GM18511 (cell line): ENCODE results near the gene WDR82.

Experiments
- ATAC-seq: cut with Tn5 transposase; IDR thresholded peaks from one replicate; pipeline ENCODE4 v1.9.1; 2021; ENCODE audit warnings: mild to moderate bottlenecking, moderate library complexity; ENCODE audit not compliant: unreplicated experiment

Gene WDR82

DNA sequence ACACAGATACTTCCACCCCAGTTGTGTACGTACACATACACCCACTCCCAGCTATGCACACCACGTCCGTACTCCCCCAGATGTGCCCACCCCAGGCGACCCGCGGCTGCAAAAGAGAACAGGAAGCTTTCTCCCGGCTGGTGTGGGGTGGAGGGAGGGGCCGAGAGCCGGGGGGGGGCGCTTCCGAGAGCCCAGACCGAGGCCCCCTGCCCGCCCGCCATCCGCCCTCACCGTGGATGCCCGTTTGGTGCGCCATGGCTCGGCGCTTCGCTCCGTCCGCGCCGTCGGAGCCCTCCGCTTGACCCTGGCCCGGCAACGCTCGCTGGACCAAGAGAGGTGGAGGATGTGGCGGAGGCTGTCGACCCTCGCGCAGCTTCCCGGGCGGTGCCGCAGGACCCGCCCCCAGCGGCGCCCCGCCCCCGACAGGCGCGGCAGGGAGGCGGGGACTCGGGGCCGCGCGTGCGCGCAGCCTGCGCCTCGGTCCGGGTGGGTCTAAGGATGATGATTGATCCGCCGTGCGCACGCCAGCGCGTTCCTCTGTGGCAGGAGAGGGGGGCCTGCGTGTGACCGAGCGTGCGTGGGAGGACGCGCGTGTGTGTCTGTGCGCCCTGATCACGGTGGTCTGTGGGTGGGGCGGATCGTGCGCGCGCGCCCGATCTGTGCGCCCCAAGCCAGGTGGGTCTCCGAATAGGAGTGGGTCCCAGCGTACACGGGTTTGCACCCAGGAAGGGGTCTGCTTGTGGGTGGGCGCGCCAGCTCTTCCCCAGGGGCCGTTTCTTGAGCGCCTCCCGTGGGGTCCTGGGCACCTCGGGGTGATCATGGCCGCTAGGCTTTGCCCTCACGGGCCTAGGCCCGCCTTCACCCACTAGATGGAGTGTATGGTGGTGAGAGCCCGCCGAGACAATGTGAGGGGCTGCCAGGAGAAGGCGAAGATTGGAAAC is 39.4 kb downstream of the WDR82 start, which contains the start of gene TWF2:
Gene TWF2 (minus strand): TSS at position 398 of the 941 bp plus-strand sequence. CDS start 142 bp downstream, at position 256.
- peak; percentile 81 for ATAC-seq

DNA sequence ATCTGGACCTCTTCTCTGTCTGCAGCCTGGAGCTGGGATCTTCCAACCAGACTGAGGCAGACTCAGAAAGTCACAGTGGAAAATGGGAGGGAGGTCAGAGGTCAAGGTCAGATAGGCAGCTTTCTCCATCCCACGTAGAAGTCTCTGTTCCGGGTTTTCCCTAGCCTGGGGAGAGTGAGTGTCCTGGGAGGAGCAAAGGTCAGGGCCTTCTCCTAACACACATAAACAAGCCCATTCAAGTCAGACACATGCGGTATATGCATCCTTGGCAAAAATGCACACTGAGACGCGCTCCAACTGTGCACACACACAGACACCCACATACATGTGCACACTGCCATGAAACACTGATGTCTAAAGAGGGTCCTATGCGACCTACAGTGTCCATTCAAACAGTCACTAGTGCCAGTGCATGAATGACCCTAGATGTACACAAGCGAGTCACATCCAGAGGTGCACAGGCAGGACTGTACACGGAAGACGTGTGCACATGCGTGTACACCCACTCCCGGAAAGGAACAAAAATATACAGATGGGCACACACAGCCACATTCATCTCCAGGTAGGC is 40.2 kb downstream of the WDR82 start:
- no peak for ATAC-seq

DNA sequence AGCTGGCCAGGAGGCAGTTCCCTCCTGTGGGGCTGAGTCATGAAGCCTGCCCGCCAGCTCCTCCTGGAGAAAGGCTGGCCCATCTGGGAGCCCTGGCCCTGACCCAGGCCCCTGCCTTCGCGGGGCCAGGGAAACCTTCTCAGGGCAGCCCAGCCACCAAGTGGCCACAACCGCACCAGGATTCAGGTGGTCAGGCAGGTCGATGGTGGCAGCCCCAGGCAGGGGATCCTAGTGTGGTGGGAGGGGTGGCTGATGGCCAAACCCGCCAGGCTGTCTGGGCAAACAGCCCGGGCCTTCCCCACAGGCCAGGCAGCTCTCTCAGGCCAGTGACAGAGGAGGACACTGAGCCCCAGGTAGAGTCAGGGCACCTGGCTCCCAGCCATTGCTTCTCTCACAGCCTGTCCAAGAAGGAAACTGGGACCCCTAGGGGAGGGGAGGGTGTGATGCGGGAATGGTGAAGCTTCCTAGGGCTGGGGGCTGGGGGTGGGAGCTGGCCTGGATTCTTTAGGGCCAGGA is 40.7 kb downstream of the WDR82 start:
- no peak for ATAC-seq

DNA sequence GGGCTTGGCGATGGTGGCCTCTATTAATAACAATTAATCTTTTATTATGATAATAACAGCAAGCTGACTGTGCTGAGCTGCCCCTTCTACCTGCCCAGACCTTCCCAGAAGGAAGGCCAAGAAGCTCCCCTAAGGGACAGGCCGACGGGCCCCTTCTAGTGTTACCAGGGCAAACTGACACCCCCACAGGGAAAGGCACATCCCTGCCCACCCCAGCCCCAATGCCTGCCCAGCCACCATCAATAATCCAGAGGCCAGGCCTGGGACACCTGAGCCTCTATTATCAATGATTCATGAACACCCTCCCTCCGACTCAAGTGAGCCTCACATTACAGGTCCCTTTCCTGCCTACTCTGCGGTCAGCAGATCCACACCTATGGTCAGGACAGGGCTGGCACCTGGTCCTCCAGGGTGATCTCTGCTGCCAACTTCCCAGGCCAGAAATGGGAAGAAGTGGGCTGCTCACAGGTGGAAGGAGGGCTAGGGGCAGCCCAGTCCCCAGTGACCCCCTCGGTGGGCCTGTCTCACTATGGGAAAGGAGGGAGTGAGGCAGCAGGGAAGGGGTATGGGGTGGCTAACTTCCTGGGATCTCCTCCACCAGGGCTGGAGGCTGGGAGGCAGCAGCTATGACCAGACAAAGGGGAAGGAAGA is 41.3 kb downstream of the WDR82 start:
- ATAC-seq: no peak

DNA sequence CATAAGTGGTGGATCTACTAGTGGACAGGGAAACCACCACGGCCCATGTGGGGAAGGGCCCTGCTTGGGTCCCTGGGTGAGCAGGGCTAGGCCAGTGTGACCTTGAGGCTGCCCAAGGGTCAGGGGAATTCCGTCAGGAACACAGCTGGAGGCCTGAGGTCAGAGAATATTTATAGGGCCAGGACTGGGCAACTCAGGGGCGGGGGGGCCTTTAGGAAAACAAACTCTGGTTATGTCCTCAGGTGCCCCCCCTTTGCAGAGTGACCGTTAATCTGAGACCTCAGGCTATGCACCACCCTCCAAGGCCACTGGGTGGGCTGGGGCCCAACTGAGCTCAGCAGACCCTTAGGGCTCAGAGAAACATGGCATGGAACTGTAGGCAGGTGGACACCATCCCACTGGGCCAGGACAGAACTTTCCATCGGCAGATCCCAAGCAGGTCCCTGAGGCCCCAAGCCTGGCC is 42.0 kb downstream of the WDR82 start:
- no peak for ATAC-seq

DNA sequence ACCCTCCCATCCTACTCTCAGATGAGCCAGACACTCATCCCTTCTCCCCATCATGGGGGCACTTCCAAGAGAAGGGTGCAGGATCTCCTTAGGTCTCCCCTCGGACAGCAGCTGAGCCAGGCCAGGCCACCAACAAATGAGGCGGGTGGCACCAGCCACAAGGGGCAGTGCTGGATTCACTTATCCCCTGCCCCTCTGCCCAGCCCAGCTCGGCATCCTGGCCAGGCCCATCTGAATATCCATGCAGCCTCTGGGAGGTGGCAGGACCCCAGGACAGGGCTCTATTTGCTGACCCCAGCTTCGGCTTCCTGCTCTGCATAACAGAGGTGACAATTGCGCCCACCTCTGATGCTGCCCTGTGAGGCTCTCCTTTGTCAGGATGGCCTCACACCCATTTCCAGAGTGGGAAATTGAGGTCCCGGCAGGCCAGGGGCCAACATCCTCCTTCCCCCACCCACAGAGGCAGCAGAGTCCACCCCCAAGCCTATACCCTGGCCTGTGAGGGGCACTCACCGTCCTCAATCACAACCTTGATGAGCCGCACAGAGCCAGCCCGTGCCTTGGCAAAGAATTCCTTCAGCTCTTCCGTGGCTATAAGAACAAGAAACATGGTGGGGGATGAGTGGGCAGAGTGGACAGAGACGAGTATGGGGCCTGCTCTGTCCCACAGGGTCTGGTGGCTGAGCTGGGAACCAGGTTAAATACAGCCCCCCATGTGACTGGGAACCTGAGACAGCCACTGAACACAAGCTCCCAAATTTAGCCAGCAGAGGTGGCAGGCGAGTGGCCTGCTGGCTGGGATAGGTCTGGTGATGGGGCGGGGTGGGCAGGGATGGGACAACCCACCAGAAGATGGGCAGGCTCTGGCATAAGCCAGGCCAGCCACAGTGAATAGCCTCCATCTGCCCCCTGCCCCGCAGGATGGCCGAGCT is 43.7 kb downstream of the WDR82 start:
- ATAC-seq: no peak

DNA sequence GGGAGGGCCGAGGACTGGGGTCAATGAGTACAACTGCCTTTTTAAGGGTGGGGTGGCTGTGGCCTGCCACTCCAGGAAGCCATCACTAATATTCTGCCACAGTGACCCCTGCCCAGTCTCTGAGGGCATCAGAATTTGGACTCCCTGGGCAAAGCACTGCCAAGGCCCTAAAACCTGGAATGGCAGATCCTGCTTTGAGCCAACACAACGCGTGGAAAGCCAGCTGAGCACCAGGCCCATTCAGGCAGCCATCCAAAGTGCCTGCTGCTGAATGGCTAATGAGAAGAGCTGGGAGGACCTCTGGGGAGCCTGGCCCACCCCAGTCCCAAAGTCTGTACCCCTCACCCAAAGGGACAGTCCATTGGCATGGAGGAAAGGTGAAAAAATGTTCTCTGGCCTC is 44.5 kb downstream of the WDR82 start:
- no peak for ATAC-seq

DNA sequence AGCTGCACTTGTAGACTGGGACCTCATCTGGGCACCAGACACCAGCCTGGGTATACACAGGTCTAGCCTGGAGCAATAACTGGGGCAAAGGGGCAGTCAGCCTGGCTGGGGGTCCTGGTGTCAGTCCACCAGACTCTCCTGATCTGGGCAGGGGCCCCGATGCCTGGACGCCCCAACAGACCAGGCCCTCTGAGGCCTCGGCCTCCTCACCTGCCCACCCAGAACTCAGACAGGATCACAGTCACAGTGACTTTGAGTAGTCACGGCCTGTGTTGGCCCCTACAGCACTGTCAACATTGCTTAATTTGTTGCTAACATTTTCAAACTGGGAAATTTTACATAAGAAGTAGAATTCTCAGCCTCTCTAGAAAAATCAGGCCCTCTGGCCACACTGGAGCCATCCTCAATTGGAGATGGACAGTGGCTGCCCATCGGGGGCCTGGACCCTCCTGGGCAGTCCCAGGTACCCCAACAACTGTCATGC is 45.3 kb downstream of the WDR82 start:
- ATAC-seq: no peak

DNA sequence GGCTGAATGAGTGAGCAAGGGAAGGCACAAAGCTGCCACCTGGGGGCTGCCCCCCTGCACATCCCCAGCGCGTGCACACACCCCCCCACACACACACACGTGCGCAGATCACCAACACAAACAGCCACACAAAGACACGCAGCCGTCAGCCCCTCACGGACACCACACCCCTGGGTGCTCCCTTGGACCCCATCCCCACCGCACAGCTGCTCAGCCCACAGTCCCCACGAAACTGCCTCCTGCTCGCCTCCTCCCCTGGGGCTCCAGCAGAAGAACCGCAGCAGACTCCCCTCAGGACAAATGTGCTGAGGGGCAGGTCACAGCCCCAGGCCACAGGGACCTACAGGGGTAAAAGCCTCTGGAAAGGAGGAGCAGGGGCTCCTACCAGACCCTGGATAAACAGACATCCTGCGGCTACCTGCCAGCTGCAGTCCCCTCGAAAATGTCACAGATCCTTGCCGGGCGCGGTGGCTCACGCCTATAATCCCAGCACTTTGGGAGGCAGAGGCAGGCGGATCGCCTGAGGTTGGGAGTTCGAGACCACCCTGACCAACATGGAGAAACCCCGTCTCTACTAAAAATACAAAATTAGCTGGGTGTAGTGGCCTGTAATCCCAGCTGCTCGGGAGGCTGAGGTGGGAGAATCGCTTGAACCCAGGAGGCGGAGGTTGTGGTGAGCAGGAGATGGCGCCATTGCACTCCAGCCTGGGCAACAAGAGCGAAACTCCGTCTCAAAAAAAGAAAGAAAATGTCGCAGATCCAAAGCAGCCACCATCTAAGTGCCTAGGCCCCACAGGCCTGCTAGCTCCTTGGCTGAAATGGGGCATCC is 46.0 kb downstream of the WDR82 start:
- no peak for ATAC-seq

DNA sequence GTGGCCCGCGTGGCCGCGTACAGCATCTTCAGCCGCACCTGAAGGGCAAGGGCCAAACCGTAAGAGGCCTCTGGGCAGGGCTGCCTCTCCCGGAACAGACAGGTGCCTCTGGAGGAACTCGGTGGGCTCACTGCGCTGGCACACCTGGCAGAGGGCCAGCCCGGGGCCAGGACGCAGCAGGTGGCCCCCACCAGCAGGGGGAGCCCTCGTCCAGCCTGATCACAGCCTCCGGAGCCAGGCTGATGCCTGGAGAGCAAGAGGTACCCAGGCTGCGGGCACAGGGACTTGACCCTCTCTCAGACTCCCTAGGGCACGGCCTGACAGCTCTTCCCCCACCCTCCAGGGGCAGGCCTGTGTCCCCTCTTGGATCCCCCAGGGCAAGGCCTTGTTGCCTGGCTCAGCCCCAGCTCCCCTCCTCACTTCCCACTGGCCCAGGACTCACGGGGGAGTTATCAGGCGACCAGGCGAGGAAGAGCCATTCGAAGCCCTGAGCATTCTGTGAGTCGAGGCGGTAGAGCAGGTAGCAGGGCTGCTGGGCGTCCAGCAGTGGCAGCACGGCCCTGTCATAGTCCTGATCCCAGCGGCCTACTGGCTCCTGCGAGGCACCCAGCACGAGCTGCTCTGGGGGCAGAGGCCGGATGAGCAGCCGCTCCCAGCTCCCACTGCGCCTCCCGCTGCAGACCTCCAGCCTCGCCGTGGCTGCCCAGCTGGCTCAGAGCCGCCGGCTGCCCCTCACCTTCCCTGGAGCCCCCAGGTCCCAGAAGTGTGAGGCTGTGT is 46.8 kb downstream of the WDR82 start:
- ATAC-seq: no peak

DNA sequence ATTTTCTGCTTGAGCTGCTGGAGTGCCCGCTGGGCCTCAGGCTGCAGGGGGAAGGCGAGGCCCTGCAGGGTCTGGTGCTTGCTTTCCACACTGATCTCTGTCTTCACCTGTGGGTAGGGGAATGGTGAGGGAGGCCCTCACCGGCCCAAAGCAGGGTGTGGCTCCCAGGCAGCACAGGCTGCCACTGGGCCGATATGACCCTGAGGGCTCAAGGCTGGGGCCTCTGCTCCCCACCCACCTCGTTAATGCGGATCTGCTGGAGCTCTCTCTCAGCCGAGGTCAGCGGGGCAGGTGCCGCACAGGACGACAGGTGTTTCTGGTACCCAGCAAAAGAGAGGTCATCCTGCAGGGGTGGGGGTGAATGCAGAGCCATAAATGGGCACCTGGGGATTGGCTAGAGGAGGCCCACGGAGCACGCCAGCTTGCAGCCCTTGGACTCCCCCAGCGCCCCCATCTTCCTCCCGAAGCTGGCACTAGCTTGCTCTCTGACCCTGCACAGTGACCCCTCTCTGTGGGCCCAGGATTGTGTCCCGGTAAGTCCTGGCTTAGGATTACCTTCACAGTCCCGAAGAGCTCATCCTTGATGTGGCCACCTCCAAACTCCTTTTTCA is 47.5 kb downstream of the WDR82 start:
- ATAC-seq: no peak

DNA sequence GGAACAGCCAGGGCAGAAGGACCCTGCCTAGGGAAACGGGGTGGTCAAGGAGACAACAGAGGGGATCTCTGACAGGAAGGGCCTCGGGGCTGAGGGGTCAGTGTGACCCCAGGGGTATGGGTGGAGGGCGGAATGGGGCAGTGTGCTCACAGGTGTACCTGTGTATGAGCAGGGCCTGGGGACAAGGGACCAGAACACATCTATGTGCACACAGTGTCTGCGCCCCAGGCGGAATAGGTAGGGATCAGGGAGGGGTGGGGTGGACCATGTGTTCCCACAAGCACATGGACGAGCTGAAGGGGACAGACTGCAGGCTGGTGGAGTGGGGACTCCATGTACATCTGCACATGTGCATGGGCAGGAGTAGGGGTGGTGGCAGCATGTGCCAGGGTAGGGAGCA is 48.0 kb downstream of the WDR82 start:
- no peak for ATAC-seq

DNA sequence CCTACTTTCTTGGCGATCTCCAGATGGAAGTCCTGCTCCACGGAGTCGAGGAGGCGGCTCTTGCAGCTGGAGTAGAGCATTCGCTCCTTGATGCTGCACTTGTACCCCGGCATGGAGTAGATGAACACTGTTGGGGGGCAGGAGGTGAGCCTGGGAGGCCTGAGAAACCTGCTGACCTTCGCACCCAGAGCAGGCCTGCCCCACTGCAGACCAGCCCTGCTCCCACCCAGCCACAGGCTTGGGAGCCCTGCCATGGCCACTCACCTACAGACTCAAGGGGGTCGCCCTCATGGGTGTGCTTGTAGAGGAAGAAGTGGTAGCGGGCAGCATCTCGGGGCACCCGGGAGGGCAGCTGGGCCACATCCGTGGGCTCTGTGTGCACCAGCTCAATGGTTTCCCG is 48.8 kb downstream of the WDR82 start:
- no peak for ATAC-seq

DNA sequence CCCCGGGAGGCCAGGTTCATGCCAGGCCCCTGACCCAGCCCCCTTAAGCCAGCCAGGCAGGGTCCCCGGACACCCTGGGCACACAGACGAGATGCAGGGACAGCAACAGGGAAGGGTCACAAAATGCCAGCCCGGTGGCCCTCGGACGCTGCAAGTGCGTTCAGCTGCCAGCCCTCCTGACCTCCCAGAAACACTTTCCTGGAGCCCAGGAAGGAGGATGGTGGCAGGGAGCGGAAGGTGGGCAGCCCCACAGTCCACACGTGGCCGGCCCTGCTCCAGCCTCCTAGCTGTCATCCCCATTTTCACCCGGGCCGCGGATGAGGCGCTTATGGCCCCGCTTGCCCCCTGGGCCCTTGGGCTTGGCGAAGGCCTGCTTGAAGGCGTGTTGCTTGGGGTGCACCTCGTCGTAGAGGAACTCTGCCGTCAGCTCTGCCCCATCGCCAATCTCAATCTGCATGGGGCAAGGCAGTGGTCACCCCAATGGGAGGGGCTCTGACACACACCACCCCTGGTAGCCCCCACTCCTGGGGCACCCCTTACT is 49.6 kb downstream of the WDR82 start:
- ATAC-seq: no peak

DNA sequence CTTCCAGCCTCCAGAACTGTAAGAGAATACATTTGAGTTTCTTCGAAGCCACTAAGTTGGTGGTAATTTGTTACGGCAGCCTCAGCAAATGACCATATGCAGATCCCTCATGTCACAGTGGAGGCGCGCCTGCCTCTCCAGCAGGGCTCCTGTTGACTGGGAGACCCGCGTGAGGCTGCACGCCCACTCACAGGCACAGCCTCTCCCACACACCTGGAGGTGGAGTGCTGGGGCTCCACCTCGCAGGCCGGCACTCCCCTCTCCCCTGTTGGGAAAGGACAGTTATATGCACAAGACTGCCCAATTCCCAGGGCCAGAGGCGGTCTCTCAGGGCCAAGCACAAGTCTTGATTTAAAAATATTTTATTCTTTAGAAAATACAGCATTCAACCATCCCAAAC is 50.2 kb downstream of the WDR82 start:
- ATAC-seq: no peak

DNA sequence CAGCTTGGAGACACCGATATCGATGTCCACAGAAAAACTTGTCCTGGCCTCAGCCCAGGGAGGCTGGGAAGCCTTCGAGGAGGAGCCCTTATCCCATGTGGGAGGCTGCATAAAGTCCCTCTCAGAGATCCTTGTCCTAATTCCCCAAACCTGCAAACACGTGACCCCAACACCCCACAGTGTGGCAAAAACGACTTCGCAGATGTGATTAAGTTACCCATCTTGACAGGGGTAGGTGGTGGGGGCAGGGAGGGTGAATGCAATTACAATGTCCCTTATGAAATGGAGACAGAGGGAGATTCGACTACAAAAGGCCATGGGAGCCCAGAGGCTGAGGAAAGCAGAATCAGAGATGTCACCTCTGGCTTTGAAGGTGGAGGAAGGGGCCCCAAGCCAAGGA is 50.7 kb downstream of the WDR82 start:
- ATAC-seq: no peak

DNA sequence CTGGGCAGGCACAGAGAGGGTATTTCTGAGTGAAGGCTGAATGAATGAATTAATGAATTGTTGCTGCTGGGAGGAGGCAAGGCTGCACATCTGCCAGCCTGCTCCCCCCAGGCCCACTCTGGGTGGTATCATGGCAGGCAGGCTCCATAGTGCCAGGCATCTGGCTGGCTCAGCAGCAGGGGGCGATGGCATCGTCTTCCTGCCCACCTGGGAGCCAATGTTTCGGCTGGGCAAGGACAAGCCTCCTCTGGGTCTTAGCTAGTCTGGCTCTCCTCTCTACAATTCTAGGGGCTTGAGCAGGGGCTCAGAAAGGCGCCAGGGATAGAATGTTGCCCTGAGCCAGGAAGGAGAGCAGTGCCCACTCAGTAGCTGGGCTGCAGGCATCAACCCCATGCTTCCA is 51.3 kb downstream of the WDR82 start:
- no peak for ATAC-seq

DNA sequence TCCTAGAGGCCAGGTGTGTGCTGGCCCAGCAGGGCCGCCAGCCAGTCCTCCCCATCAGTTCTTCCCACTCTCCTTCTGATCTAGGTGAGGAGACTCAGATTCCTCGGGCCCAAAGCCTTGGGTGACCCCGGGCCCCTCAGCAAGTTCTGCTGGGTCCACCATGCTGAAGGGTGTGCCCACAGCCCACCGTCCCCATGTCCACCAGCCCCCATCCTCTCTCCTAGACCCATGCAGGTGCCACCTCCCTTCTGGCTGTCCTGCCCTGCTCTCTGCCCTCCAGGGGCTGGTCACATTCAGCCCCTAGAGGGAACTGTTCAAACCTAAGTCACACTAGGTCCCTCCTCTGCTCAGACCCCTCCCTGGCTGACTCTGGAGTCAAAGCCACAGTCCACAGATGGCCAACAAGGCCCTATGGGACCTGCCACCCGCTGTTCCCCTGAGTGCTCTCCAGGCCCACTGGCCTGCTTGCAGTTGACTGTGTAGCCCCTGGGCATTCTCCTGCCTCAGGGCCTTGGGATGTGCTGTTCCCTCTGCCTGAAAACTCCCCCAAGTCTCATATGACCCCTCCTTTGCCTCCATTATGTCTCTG is 52.1 kb downstream of the WDR82 start:
- peak; percentile 20 for ATAC-seq
